Measurements from ENCODE around the gene NSG1. TPM values are rescaled to one million over a fixed set of nuclear protein-coding genes. Genes with fewer than 3 reads are reported as not detected.
"Not testable (repeated sequence)": the region's sequence is repeated elsewhere in the genome, so short reads cannot be mapped to it uniquely, and the experiment has no call there.

Gene NSG1
- total RNA-seq = under 1 TPM; 0.42 to 0.57 TPM
- long read RNA-seq, donor 1 = 0 reads
- long read RNA-seq, donor 2, partial matches to known transcripts = 0 of 1 reads
- long read RNA-seq, donor 2, other reads (novel, unspliced or antisense) = 0 of 1 reads

GRCh38 chr4:4386736-4387392 lies at the start of gene NSG1:
NSG1 (plus strand) TSS chr4:4387102; CDS start chr4:4387630, 528 bp downstream.
- DNase-seq (ENCODE audit: low spot score) = peak; percentile 79
- intact Hi-C loops (cut with DNase I) = no loop called here

GRCh38 chr4:4338210-4339001 lies 48.5 kb upstream of the NSG1 start:
- intact Hi-C loops (cut with DNase I) = loop anchor here in 1 of 2 donors (10.0 kb wide), 1 partner anchor 84 kb away; no protein-coding TSS in a partner anchor
- no peak for DNase-seq (ENCODE audit: low spot score)

GRCh38 chr4:4339504-4340085 lies 47.3 kb upstream of the NSG1 start:
- intact Hi-C loops (cut with DNase I) = loop anchor here in 1 of 2 donors (10.0 kb wide), 1 partner anchor 85 kb away; no protein-coding TSS in a partner anchor
- DNase-seq (ENCODE audit: low spot score) = no peak

- peak; percentile 41 for DNase-seq (ENCODE audit: low spot score)
- intact Hi-C loops (cut with DNase I) = no loop called here
These were observed 44.8 kb upstream of the NSG1 start for GRCh38 chr4:4341861-4342650.

GRCh38 chr4:4343038-4343437 lies 43.9 kb upstream of the NSG1 start:
- intact Hi-C loops (cut with DNase I) = no loop called here
- DNase-seq (ENCODE audit: low spot score) = peak; percentile 23

- peak; percentile 46 for DNase-seq (ENCODE audit: low spot score)
These were observed 41.9 kb upstream of the NSG1 start for GRCh38 chr4:4344915-4345527.

GRCh38 chr4:4347585-4347984 lies 39.3 kb upstream of the NSG1 start:
- DNase-seq (ENCODE audit: low spot score) = no peak
- intact Hi-C loops (cut with DNase I) = no loop called here

More at GRCh38 chr4:4344915-4345527, 41.9 kb upstream of the NSG1 start:
- intact Hi-C loops (cut with DNase I) = no loop called here

GRCh38 chr4:4348585-4348984 lies 38.3 kb upstream of the NSG1 start:
- DNase-seq (ENCODE audit: low spot score); intact Hi-C loops (cut with DNase I): not testable (repeated sequence)

GRCh38 chr4:4349867-4350266 lies 37.0 kb upstream of the NSG1 start:
- no peak for DNase-seq (ENCODE audit: low spot score)
- intact Hi-C loops (cut with DNase I) = no loop called here

- no peak for DNase-seq (ENCODE audit: low spot score)
- intact Hi-C loops (cut with DNase I) = no loop called here
These were observed 36.0 kb upstream of the NSG1 start for GRCh38 chr4:4350909-4351308.

GRCh38 chr4:4355302-4355701 lies 31.6 kb upstream of the NSG1 start:
- intact Hi-C loops (cut with DNase I) = no loop called here

GRCh38 chr4:4356106-4357041 lies 30.5 kb upstream of the NSG1 start:
- intact Hi-C loops (cut with DNase I) = no loop called here
- peak; percentile 62 for DNase-seq (ENCODE audit: low spot score)

More at GRCh38 chr4:4355302-4355701, 31.6 kb upstream of the NSG1 start:
- DNase-seq (ENCODE audit: low spot score) = no peak

GRCh38 chr4:4358093-4358854 lies 28.6 kb upstream of the NSG1 start:
- peak; percentile 42 for DNase-seq (ENCODE audit: low spot score)
- intact Hi-C loops (cut with DNase I) = no loop called here

- intact Hi-C loops (cut with DNase I) = no loop called here
- DNase-seq (ENCODE audit: low spot score) = peak; percentile 24
These were observed 25.0 kb upstream of the NSG1 start for GRCh38 chr4:4361883-4362282.

- intact Hi-C loops (cut with DNase I) = no loop called here
- DNase-seq (ENCODE audit: low spot score) = peak; percentile 52
These were observed 23.8 kb upstream of the NSG1 start for GRCh38 chr4:4362991-4363697.

- DNase-seq (ENCODE audit: low spot score) = peak; percentile 67
- intact Hi-C loops (cut with DNase I) = no loop called here
These were observed 22.8 kb upstream of the NSG1 start for GRCh38 chr4:4364061-4364460.

Data from posterior vena cava (tissue), 2 donors.